Mammary epithelial cell (primary cell): Measurements from ENCODE around the gene ANKRD17.

Experiments used
- EZH2 ChIP-seq: IDR thresholded peaks from 2 replicates; pipeline ENCODE4 v1.6.1; 2012; ENCODE audit warnings: low read length, inconsistent platforms, borderline replicate concordance
- TF ChIP-seq, protein P1 (sequence below), 2 donors: IDR thresholded peaks in 1 of 2; conservative IDR thresholded peaks in 1 of 2; 2 replicates each; pipeline ENCODE4 v1.5.1; 2011 to 2012; ENCODE audit warnings: inconsistent platforms in 2 of 2, low read length in 2 of 2, mild to moderate bottlenecking in 2 of 2, control low read depth in 1 of 2, low read depth in 1 of 2; ENCODE audit not compliant: insufficient read depth in 1 of 2; ENCODE audit errors: extremely low read depth in 1 of 2

- TF ChIP-seq, protein P1, sequence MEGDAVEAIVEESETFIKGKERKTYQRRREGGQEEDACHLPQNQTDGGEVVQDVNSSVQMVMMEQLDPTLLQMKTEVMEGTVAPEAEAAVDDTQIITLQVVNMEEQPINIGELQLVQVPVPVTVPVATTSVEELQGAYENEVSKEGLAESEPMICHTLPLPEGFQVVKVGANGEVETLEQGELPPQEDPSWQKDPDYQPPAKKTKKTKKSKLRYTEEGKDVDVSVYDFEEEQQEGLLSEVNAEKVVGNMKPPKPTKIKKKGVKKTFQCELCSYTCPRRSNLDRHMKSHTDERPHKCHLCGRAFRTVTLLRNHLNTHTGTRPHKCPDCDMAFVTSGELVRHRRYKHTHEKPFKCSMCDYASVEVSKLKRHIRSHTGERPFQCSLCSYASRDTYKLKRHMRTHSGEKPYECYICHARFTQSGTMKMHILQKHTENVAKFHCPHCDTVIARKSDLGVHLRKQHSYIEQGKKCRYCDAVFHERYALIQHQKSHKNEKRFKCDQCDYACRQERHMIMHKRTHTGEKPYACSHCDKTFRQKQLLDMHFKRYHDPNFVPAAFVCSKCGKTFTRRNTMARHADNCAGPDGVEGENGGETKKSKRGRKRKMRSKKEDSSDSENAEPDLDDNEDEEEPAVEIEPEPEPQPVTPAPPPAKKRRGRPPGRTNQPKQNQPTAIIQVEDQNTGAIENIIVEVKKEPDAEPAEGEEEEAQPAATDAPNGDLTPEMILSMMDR (conservative IDR thresholded peaks at IDR 0.05 in 1 of 2, IDR thresholded peaks at IDR 0.05 in 1 of 2; ENCODE audit: extremely low read depth in 1 of 2, insufficient read depth in 1 of 2, low read depth in 1 of 2, low read length in 2 of 2) = no peak
- no peak for TF ChIP-seq EZH2
Measured at GRCh38 chr4:73092868-73093267, 165.7 kb downstream of the ANKRD17 start.
